ENCODE data around the gene ROR2.

- TF ChIP-seq CTCF (IDR thresholded peaks at IDR 0.05) (no peak), POLR2A (IDR thresholded peaks at IDR 0.05) (no peak)
These were observed 134.1 kb downstream of the ROR2 start for GRCh38 chr9:91815896-91816295.

Measured in uterus (tissue), 2 donors.